Smooth muscle cell of the brain vasculature (primary cell): Measurements from ENCODE around the gene TAS1R3.

ENCODE experiments used
- DNase-seq: peaks from one replicate; pipeline ENCODE4 v3.0.0-alpha.2; 2012; ENCODE audit warnings: low read depth, low spot score

TAS1R3 gene

DNA sequence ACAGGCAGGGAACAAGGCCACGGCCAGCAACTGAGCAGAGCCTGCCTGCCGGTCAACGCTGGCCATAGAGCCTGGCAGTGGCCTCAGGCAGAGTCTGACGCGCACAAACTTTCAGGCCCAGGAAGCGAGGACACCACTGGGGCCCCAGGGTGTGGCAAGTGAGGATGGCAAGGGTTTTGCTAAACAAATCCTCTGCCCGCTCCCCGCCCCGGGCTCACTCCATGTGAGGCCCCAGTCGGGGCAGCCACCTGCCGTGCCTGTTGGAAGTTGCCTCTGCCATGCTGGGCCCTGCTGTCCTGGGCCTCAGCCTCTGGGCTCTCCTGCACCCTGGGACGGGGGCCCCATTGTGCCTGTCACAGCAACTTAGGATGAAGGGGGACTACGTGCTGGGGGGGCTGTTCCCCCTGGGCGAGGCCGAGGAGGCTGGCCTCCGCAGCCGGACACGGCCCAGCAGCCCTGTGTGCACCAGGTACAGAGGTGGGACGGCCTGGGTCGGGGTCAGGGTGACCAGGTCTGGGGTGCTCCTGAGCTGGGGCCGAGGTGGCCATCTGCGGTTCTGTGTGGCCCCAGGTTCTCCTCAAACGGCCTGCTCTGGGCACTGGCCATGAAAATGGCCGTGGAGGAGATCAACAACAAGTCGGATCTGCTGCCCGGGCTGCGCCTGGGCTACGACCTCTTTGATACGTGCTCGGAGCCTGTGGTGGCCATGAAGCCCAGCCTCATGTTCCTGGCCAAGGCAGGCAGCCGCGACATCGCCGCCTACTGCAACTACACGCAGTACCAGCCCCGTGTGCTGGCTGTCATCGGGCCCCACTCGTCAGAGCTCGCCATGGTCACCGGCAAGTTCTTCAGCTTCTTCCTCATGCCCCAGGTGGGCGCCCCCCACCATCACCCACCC, at the start of gene TAS1R3:
TAS1R3 (plus strand) TSS at position 213 of the 898 bp plus-strand sequence; CDS start at position 279, 66 bp downstream.
- no peak for DNase-seq

DNA sequence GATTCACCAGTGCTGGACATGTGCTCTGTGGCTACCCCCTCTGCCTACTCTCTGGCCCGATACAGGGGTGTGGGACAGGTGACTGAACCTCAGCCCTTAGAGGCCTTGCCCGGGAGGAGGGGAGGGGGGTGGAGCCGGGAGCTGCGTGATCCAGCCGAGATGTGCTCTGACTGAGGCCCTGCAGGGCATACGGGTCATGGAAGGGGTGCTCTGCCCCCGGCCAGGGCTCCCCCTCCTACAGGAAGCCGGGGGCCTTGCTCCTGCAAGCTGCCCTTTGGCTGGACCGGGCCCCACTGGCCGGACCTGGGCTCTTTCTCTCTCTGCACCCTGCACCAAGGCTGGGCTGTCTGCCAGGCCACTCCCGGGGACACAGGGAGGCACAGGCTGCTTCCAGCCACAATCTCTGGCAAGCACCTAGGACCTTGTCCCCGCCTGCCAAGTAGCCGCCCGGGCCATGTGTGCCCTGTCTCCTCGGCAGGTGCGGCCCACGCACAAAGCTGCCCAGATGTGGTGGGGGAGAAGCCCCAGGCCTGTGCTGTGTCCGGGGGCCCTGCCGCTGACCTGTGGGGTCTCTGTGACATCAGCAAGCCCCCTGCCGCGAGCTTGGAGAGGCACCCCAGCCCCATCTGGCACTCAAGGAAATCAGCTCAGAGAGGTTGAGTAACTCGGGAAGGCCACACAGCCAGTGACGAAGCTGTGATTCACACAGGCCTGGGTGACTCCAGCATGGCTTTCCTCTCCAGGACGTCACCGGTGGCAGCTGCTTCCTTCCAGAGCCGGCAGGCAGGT, 49.4 kb upstream of the TAS1R3 start:
- DNase-seq, result no peak

DNA sequence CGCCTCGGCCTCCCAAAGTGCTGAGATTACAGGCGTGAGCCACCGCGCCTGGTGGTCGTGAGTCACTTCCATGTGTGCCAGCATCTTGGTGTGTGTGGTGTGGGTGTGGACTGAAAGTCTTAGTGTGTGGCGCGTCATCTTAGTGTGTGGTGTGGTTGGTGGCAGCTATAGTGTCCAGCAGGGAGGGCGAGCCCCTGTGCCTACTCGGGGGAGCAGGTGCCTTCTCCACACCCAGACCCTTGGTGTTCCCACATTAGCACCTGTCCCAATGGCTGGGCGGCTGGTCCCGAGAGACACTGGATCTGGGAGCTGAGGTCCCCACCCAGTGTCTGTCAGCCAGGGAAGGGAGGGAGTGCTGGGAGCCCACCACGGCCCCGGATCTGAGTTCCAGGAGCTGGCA, 48.1 kb upstream of the TAS1R3 start:
- DNase-seq, result no peak

DNA sequence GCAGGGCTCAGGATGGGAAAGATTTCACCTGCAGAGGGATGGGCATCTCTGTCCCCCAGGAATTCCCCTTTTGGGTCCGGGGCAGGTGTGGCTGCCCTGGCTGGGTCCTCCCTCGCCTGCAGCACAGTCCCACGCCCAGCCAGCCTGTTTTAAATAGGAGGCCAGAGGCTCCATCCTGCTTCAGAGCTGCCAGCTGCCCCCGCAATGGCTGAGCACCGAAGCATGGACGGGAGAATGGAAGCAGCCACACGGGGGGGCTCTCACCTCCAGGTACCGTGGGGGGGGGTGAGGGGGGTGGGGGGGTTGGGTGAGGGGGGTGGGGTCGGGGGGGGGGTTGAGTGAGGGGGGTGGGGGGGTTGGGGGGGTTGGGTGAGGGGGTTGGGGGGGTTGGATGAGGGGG, 47.3 kb upstream of the TAS1R3 start:
- DNase-seq, result no peak

DNA sequence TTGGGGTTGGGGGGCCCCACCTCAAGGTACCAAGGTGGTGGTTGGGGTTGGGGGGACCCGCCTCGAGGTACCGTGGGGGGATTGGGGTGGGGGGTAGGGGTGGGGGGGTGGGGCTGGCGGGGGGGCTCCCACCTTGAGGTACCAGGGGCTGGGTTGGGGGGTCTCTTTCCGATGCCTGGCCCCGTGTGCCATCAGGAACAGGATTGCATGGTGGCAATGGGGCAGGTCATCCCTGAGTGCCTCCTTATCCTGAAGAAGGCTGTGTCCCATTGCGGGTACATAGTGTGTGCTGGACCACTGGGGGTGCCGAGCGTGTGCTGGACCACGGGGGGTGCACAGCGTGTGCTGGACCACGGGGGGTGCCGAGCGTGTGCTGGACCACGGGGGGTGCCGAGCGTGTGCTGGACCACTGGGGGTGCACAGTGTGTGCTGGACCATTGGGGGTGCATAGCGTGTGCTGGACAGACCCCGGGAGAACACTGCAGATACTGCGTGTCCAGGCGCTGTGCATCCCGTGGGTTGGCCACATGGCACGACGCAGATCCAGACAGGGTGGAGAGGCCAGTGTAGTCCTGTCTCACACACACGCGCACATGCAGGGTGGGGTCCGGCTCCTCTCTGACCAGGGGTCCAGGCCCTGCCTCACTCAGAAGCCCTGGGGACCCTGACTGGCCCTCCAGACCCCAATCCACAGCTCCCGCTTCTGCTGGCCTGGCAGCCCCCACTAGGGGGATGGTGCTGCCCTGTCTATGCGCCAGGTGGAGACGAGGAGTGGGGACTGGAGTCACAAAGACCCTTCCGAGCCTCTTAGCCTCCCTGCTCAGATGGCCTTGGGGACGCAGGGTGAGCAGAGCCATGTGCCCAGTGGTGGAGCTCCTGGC, 46.6 kb upstream of the TAS1R3 start:
- no peak for DNase-seq

DNA sequence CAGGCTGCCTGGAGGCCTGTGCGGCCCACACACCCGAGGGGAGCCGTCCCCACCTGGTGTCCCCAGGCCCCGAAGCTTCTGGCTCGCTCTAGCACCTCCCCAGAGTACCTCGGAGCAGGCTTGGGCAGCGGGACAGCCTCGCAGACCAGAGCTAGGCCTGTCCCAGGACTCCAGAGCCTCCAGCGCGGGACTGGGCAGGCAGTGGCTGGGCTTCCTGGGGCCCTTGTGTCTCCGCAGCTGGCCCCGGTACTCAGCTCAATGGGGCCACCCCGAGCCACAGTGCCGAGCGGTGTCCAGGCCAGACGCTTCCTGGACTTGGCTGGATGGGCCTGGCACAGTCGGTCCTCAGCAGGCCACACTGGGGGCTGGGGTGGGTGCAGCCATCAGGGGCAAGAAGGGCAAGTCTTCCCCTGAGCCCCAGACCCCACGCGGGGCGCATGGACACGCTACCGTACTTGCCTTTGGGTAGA, 45.9 kb upstream of the TAS1R3 start:
- DNase-seq, result no peak

DNA sequence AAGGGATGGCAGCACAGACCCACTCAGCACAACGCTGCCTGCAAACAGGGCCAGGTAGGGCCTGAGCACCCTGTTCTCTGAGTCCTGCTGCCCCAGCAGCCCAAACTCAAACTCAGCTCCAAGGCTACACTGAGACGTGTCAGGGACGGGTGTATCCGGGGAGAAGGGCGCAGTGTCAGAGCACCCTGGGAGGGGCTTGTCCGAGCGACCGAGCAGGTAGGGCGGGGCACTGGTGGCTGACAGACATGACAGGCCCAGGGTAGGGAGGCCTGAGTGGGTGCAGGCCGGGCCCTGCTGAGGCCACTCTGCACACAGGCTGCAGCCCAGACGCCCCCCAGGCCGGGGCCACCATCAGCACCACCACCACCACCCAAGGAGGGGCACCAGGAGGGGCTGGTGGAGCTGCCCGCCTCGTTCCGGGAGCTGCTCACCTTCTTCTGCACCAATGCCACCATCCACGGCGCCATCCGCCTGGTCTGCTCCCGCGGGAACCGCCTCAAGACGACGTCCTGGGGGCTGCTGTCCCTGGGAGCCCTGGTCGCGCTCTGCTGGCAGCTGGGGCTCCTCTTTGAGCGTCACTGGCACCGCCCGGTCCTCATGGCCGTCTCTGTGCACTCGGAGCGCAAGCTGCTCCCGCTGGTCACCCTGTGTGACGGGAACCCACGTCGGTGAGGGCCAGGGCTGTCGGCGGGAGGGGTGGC, 45.3 kb upstream of the TAS1R3 start:
- DNase-seq, result no peak

DNA sequence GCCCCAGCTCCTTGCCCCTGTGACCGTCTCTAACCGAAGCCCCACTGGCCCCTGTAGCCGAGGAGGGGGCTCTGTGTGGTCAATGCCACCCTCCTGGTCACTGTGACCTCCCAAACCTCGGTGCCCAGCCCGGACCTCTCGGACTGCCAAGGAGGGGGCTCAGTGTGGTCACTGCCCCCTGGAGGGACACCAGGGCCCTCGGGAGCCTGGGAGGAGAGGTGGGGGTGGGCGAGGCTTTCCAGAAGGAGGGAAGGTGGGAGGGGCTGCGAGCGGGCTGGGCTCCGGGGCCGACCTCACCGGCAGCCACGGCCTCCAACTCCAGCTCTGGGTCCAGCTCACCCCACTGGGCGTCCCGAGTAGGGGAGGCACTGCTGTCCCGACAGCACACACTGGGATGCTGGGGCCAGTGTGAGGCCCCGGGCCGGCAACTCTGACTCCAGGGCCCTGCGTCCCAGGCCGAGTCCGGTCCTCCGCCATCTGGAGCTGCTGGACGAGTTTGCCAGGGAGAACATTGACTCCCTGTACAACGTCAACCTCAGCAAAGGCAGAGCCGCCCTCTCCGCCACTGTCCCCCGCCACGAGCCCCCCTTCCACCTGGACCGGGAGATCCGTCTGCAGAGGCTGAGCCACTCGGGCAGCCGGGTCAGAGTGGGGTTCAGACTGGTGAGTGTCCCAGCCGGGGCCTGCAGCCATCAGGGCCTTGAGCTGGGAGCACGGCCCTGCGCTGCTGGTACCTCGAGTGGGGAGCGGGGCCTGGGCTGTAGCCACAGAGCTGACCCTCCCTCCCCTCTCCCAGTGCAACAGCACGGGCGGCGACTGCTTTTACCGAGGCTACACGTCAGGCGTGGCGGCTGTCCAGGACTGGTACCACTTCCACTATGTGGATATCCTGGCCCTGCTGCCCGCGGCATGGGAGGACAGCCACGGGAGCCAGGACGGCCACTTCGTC, 44.5 kb upstream of the TAS1R3 start:
- DNase-seq, result no peak

DNA sequence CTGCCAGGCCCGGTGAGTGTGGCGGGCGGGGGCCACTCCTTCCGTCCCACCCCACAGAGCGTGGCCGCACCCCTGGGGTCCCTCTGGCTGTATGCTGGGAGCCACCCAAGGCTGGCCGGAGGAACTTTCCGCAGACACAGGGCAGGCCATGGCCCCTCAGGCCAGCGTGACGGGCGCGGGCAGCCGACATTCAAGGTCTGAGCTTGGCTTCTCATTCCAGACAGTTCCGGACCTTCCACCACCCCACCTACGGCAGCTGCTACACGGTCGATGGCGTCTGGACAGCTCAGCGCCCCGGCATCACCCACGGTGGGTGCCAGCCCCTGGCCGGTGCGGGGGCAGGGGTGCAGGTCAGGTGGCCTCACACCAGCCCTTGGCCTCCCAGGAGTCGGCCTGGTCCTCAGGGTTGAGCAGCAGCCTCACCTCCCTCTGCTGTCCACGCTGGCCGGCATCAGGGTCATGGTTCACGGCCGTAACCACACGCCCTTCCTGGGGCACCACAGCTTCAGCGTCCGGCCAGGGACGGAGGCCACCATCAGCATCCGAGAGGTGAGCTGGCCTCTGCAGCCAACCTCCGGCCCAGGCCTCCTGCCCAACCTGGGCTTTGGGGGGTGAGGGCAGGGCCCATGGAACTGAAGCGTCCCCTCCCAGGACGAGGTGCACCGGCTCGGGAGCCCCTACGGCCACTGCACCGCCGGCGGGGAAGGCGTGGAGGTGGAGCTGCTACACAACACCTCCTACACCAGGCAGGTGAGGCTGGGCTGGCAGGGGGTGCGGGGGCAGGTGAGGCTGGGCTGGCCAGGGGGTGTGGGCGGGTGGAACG, 43.6 kb upstream of the TAS1R3 start:
- DNase-seq, result no peak

DNA sequence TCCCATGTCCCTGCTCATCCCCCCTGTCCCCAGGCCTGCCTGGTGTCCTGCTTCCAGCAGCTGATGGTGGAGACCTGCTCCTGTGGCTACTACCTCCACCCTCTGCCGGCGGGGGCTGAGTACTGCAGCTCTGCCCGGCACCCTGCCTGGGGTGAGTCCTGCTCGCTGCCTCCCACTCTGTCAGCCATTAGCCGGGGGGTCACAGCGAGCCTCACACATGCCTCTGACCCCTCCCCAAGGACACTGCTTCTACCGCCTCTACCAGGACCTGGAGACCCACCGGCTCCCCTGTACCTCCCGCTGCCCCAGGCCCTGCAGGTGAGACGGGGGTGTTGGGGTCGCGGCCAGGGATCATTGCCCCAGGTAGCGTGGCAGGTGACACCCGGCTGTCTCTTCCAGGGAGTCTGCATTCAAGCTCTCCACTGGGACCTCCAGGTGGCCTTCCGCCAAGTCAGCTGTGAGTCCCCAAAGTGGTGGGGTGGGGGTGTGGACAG, 40.8 kb upstream of the TAS1R3 start:
- no peak for DNase-seq

DNA sequence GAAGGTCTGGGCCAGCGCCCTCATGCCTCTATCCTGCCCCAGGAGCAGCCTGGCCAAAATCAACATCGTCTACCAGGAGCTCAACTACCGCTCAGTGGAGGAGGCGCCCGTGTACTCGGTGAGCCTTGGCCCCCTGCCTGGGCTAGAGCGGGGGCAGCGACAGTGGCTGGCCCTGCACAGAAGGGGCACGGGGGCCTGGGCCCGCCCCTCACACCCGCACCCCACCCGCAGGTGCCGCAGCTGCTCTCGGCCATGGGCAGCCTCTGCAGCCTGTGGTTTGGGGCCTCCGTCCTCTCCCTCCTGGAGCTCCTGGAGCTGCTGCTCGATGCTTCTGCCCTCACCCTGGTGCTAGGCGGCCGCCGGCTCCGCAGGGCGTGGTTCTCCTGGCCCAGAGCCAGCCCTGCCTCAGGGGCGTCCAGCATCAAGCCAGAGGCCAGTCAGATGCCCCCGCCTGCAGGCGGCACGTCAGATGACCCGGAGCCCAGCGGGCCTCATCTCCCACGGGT, 40.0 kb upstream of the TAS1R3 start:
- DNase-seq, result no peak

DNA sequence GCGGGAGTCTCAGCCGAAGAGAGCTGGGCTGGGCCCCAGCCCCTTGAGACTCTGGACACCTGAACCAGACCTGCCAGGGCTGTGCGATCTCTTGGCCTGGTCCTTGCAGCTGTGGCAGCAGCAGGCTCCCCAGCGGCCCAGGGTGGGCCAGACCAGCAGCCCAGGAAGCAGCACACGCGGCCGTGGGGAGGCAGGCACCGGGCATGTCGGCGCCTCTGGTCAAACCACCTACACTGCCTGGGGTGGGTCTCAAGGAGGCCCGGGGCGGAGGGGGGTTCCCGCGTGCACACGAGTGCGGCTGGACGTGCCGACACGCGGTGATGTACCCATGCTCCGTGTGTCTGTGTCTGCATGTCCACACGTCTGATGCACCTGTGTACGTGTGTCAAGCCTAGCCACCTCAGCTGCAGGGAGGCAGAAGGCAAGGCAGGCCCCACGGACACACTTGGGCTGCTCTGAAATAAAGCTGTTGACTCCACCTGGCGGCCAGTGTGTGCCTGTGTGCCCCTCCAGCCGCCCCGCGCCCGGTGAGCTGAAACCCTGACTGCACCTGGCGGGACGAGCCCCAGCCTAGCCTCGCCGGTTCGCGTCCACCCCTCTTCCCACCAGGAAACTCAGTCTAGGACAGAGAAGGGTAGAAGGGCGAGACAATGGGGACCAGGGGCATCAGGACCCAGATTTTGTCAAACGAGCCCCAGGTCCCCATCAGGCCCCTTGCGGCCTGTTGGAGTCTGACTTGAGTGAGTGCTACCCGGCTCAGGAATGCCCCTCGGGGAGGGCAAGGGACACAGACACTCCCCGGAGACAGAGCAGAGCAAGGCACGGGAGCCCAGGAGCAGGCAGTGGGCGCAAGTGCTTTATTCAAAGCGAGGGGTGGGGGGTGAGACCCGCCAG, 39.3 kb upstream of the TAS1R3 start:
- DNase-seq, result no peak

DNA sequence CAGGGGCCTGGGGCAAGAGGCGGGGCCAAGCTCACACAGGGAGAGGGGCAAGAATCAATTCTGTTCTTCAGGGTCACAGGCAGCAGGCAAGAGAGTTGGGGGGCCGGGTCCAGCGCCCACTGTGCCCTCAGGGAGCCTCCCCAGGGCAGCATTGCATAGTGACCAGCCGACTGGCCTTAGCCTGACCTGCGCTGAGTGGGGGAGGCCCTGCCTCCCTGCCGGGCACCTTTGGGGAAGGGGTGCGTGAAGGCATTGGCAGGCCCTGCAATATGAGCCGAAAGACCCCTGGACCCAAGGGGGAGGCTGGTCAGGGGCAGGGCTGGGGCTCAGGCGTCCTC, 38.7 kb upstream of the TAS1R3 start:
- DNase-seq, result no peak

DNA sequence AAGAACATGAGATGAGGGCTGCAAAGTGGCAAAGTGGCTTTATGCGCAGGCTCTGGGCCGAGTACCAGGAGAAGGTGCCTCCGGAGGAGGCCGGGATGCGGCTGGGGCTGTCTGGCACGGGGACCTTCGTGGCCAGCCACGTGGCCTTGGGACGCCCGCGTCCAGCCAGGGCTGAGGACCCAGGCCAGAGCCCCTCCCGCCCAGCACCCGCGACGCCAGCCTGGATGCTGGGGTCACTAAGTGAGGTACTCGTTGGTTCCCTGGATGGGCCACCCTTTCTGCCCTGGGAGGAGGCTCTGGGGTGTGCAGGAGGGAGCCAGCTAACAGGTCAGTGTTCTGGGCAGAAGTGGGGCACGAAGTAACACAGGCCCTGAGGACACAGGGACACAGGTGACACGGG, 38.2 kb upstream of the TAS1R3 start:
- no peak for DNase-seq

DNA sequence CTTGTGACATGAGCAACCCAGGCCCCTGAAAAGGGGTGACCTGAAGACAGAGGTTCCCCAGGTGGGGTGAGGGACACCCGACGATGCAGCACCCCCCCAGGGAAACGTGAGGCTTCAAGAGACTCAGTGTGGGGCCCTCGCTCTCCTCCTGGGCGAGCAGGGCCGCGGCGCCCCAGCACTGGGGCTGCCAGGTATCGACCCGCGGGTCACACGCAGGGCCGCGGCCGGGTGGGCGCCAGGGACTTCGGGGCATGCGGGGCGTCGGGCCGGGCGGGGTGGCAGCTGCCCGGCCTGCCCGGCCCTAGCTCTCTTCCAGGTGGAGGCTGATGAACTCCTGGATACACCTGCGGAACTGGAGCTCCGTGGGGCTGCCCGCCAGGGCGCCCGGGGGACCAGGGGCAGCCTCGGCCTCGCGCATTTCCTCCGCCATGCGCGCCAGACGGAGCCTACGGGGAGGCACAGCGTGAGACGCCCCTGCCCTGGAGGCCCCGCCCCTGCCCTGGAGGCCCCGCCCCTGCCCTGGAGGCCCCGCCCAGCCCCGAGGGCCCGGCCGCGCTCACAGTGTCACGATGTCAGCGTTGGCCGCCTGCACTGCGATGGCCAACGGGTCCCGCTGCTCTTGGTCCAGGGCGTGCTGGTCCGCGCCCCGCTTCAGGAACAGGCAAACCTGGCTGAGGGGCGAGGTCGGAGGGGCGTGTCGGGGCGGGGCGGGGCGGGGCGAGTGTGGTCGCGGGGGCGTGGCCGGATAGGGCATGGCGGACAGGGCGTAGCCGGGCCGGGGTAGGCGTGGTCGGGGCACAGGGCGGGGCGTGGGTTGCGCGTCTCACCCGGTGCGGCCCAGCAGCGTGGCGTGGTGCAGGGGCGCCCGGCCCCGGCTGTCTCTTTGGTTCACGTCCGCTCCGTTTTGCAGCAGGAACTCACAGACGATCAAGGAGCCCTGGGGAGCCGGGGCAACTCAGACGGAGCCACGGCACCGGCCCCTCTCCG, 37.5 kb upstream of the TAS1R3 start:
- no peak for DNase-seq

DNA sequence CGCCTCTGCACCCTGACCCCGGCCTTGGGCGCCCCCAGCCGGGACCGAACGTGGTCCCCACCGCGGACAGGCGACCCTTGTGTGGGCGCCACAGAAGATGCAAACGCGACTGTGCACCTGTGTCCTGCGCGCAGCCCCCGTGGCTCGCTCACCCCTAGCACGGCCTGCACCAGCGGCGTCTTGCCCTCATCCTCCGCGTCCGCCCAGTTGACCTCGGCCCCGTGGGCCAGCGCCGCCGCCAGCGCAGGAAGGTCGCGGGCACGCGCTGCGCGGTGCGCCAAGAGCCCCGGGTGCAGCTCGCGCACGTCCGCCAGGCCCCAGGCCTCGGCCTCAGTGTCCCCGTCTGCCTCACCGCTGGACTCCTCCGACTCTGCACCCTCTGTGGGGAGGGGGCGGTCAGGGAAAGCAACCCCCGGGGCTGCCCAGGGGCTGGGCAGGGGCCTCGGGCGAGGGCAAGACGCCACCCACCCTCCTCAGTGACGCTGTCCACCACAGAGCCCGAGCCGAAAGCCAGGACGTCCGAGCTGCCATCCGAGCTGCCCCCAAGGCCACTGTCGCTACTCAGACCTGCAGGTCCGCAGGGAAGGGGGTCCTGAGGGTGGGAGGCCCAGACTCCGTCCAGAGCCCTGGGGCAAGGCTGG, 36.7 kb upstream of the TAS1R3 start:
- no peak for DNase-seq
